Aorta (tissue), 5 donors: ENCODE results near the gene APOC3. TPM values are rescaled to one million over a fixed set of nuclear protein-coding genes. Genes with fewer than 3 reads are reported as not detected.
"Not testable (repeated sequence)": the region's sequence is repeated elsewhere in the genome, so short reads cannot be mapped to it uniquely, and the experiment has no call there.

Source experiments
- ATAC-seq: fragments of 200-7000 bp; cut with Tn5 transposase; one replicate; pipeline ENCODE4 v1.9.1; 2022; ENCODE audit warnings: moderate library complexity; ENCODE audit not compliant: low FRiP score
- DNase-seq, 2 donors: peaks; one replicate each; pipeline ENCODE4 v3.0.0-alpha.2; 2020
- H3K27ac ChIP-seq, 2 donors: one replicate each; pipeline ENCODE4 v1.5.1; 2013; ENCODE audit warnings: low read length in 2 of 2, mild to moderate bottlenecking in 2 of 2, moderate library complexity in 2 of 2, control low read depth in 1 of 2, inconsistent platforms in 1 of 2, low read depth in 1 of 2
- H3K27me3 ChIP-seq, 2 donors: one replicate each; pipeline ENCODE4 v1.6.1; 2013; ENCODE audit warnings: control low read depth in 1 of 2, low read length in 1 of 2, mild to moderate bottlenecking in 1 of 2, moderate library complexity in 1 of 2; ENCODE audit not compliant: insufficient read depth in 2 of 2, control insufficient read depth in 1 of 2
- H3K36me3 ChIP-seq, 2 donors: one replicate each; pipeline ENCODE4 v1.6.1; 2013; ENCODE audit warnings: control low read depth in 1 of 2, low read length in 1 of 2, mild to moderate bottlenecking in 1 of 2; ENCODE audit not compliant: insufficient read depth in 2 of 2, control insufficient read depth in 1 of 2
- H3K4me1 ChIP-seq, 2 donors: one replicate each; pipeline ENCODE4 v1.6.1; 2013; ENCODE audit warnings: low read length in 2 of 2, control low read depth in 1 of 2, mild to moderate bottlenecking in 1 of 2, moderate library complexity in 1 of 2; ENCODE audit not compliant: insufficient read depth in 2 of 2, control insufficient read depth in 1 of 2
- H3K4me3 ChIP-seq, 2 donors: one replicate each; pipeline ENCODE4 v1.5.1; 2013; ENCODE audit warnings: low read length in 2 of 2, control low read depth in 1 of 2, mild to moderate bottlenecking in 1 of 2
- H3K9me3 ChIP-seq: one replicate; pipeline ENCODE4 v1.6.1; 2013; ENCODE audit warnings: mild to moderate bottlenecking, low read length; ENCODE audit not compliant: control insufficient read depth
- WGBS, 2 donors: extraction: QIAGEN DNeasy Blood & Tissue Kit; methylation state at CpG; one replicate each; pipeline ENCODE4 v1.1.7; 2013; 5-methylcytosine and 5-hydroxymethylcytosine counted together
- intact Hi-C, 2 donors: fragments of 100-400 bp; cut with DNase I; formaldehyde crosslinking; loops; one replicate each; pipeline versions ENCODE4 v1.14.2 to v1.15.0; 2022
- polyA plus RNA-seq, 2 donors: library from polyadenylated mRNA; stranded (reverse); fragments of 200-250 nt; gene quantifications; one replicate each; pipeline ENCODE4 v1.2.3, GENCODE V29; 2013
- total RNA-seq, 2 donors: library from RNA; stranded (reverse); fragmentation: NEBNext Ultra II Directional; extraction: Animal tissue kit (Norgen Biotek cat#: 25700); gene quantifications; one replicate each; pipeline ENCODE4 v1.2.1, GENCODE V29; 2021
- donor health status: healthy with polysubstance abuse.
- donor health status: Bipolar disorder and iron deficiency.
- donor health status: DM: no; HTN: no; CAD: no.
- donor health status: DM: no; HTN: no; CAD: no.
- donor health status: DM: yes; HTN: yes; CAD: no.

Gene APOC3
- total and polyA plus RNA-seq, 4 donors, result 335 TPM; not detected in 3

DNA sequence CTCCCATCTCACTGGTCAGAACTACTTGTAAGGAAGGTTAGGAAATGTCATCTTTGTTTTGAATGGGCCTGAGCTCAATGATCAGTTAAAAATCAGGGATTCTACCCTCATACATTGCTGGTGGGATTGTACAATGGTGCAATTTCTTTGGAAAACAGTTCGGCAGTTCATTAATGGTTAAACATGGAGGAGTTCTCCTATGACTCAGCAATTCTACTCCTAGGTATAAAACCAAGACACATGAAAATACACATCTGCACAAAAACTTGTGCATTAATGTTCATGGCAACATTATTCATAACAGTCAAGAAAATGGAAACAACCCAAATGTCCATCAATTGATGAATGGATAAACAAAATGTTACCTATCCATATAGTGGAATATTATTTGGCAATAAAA, 33.2 kb upstream of the APOC3 start:
- no peaks in the 10 kb centered on the region for H3K27me3 ChIP-seq
- H3K36me3 ChIP-seq, result no peaks in the 10 kb centered on the region
- no peak overlapping the region for H3K4me3 ChIP-seq
- H3K27ac ChIP-seq, result no peak overlapping the region
- no peak for DNase-seq
- intact Hi-C loops, result loop anchor here in 1 of 2 donors (10.0 kb wide), 1 partner anchor 308 kb away; no protein-coding TSS in a partner anchor
- no peaks in the 10 kb centered on the region for H3K4me1 ChIP-seq
- WGBS, 2 donors, result 89 to 90% methylated on average over 1 of the region's 1 CpG
- ATAC-seq, result no peak
- no peaks in the 10 kb centered on the region for H3K9me3 ChIP-seq

DNA sequence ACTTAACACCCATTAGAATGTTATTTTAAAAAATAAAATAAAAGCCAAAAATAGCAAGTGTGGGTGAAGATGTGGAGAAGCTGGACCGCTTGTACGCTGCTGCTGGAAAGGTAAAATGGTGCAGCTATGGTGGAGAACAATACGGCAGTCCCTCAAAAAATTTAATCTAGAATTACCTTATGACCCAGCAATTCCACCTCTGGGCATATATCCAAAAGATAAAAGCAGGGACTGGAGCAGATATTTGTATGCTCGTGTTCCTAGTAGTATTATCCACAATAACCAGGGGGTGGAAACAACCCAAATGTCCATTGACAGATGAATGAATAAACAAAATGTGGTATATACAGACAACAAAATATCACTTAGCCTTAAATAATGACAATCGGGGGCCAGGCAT, 31.9 kb upstream of the APOC3 start:
- no peak for ATAC-seq
- intact Hi-C loops, result loop anchor here in 1 of 2 donors (10.0 kb wide), 1 partner anchor 307 kb away; no protein-coding TSS in a partner anchor
- H3K4me1 ChIP-seq, result no peaks in the 10 kb centered on the region
- no peak overlapping the region for H3K4me3 ChIP-seq
- H3K27me3 ChIP-seq, result no peaks in the 10 kb centered on the region
- no peaks in the 10 kb centered on the region for H3K36me3 ChIP-seq
- 32 to 40% methylated on average over 5 of the region's 5 CpGs for WGBS, 2 donors
- DNase-seq, result no peak
- H3K9me3 ChIP-seq, result no peaks in the 10 kb centered on the region
- H3K27ac ChIP-seq, result no peak overlapping the region

DNA sequence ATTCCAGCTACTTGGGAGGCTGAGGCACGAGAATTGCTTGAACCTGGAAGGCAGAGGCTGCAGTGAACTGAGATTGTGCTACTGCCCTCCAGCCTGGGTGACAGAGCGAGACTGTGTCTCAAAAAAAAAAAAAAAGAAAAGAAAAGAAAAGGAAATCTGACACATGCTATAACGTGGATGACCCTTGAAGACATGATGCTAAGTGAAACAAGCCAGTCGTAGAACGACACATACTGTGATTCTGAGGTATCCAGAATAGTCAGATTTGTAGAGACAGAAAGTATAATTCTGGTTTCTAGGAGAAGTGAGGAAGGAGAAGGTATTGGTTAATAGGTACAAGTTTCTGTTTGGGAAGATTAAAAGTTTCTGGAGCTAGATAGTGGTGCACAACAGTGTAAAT, 31.3 kb upstream of the APOC3 start:
- WGBS, 2 donors, result 81 to 87% methylated on average over 5 of the region's 5 CpGs
- H3K4me1 ChIP-seq, result no peaks in the 10 kb centered on the region
- intact Hi-C loops, result loop anchor here in 1 of 2 donors (10.0 kb wide), 1 partner anchor 306 kb away; no protein-coding TSS in a partner anchor
- no peak for ATAC-seq
- H3K27me3 ChIP-seq, result no peaks in the 10 kb centered on the region
- no peak overlapping the region for H3K27ac ChIP-seq
- no peak for DNase-seq
- no peaks in the 10 kb centered on the region for H3K9me3 ChIP-seq
- no peaks in the 10 kb centered on the region for H3K36me3 ChIP-seq
- no peak overlapping the region for H3K4me3 ChIP-seq

DNA sequence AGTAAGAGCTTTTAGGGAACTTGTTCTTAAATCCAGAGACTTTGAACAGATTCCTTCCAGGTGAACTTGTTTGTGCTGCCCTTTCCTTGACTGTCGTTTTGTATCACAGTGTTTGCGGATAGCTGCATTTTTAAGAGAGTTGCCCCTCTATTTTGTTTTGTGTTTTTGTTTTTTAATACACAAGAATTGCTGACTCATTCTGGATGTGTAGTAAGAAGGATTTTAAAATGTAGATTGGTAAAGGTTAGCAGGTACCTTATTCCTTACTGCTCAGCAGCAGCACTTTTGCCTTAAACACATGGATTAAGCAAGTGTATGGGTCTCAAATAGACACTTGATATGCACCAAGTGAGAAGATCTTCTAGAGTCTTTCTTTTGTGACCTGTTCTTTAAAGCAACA, 29.1 kb upstream of the APOC3 start:
- Histone ChIP-seq H3K9me3 (no peaks in the 10 kb centered on the region), H3K36me3 (no peaks in the 10 kb centered on the region), H3K4me1 (no peaks in the 10 kb centered on the region), H3K27me3 (no peaks in the 10 kb centered on the region), H3K4me3 (no peak overlapping the region), H3K27ac (no peak overlapping the region)
- DNase-seq (no peak), ATAC-seq (no peak)
- intact Hi-C loops, result no loop called here
- 93 to 95% methylated on average over 2 of the region's 2 CpGs for WGBS, 2 donors

DNA sequence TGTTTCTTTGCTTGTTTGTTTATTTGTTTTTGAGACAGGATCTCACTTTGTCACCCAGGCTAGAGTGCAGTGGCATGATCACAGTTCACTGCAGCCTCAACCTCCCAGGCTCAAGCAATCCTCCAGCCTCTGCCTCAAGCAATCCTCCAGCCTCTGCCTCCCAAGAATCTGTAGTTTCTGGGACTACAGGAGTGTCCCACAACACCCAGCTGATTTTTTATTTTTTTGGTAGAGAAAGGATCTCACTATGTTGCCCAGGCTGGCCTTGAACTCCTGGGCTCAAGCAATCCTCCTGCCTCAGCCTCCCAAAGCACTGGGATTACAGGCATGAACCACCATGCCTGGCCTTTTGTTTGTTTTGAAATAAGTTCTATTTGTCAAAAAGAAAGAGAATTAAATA, 28.0 kb upstream of the APOC3 start:
- intact Hi-C loops, H3K27me3 ChIP-seq, DNase-seq, H3K4me3 ChIP-seq, H3K9me3 ChIP-seq, ATAC-seq, H3K36me3 ChIP-seq, H3K4me1 ChIP-seq, H3K27ac ChIP-seq: not testable (repeated sequence)

DNA sequence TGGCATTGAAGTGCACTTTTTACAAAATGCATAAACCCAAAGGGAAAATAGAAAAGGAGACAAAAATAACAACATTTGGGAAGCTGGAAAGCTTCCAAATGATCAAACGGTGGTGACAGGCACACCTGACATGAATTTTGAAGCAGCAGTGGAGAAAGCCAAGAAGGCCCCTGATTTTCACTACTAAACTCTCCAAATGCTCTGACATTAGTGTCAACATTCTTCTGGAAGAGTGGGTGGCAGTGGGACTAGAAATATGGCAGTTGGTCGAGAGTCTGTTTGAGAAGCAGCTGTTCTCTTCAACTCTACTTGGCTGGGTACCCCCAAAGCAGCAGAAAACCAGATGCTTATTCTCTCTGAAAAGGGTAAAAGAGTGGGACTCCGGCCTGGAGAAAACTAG, 25.7 kb upstream of the APOC3 start:
- H3K27ac ChIP-seq, result no peak overlapping the region
- 46% methylated on average over 3 of the region's 3 CpGs for WGBS, 2 donors
- H3K27me3 ChIP-seq, result no peaks in the 10 kb centered on the region
- no peak overlapping the region for H3K4me3 ChIP-seq
- H3K4me1 ChIP-seq, result no peaks in the 10 kb centered on the region
- no peaks in the 10 kb centered on the region for H3K36me3 ChIP-seq
- no peak for DNase-seq
- intact Hi-C loops, result no loop called here
- H3K9me3 ChIP-seq, result no peaks in the 10 kb centered on the region
- no peak for ATAC-seq

DNA sequence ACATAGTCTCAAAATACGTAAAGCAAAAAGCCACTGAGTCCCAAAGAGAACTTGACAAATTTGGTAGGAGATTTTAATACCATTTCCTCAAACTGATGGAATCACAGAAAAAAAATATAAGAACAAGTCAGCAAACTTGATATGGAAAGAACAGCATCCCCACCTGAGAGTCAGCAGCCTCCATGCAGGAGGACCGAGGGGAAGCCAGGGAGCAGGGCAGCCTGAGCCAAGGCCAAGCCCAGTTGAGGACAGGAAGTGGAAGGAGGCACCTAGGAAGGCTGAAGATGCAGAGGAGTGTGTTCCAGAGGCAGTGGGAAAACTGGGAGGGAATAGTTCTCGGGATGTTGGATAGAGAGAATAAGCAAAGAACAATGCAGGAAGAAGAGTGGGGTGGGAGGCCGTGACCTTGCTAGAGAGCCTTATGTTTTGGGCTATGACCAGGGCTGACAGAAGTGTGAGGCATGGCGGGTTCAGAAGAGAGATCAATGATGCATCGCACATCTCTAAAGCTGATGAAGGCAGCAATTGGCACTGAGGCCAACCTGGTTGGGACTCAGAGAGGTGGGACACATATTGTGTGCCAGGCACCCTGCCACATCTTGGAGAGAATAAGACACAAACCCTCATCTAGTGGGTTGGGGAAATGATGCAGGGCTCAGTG, 22.0 kb upstream of the APOC3 start:
- Histone ChIP-seq H3K9me3 (no peaks in the 10 kb centered on the region), H3K4me1 (no peaks in the 10 kb centered on the region)

DNA sequence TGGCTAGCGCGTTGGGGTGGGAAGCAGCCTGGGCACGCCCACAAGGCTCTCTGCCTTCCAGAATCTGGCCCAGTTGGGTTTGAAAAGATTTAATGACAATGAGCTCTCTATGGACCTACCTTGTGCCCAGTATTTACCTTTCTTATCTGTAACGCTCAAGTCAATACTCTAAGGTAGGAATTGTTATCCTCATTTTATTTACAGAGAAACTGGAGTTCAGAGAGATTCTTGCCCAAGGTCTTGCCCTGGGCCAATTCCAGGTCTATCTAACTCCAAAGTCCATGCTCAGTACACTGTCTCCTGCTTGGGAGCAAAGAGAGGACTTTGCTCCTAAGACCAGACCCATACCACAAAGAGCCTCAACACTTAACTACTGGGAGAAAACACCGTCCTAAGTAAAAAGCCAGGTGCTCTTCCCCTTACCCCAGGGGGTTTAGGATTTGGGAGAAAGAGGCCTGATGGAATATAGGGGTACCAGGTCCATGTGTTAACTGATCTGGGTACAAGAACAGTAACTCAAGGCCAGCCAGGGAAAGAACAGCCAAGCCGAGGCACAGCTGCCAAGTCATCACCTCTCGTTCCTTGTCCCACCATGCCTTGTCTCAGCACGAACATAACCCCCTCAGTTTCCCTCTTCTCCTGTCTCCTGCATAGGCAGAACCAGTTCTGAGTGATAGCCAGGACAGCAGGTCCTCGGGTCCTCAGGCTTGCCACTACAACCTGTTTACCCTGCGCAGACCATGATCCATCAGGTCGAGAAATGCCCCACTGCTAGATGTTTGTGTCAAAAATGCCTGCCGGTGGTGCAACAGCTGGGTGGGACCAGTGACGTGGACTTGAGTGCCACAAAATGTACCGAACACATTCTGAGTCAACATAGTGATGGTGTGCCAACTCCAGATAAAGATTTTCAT, 21.2 kb upstream of the APOC3 start:
- 75 to 79% methylated on average over 14 of the region's 14 CpGs for WGBS, 2 donors
- Histone ChIP-seq H3K27me3 (no peaks in the 10 kb centered on the region), H3K4me1 (no peaks in the 10 kb centered on the region), H3K9me3 (peaks cover 2% of the 10 kb centered on the region), H3K36me3 (no peaks in the 10 kb centered on the region), H3K27ac (no peak overlapping the region), H3K4me3 (no peak overlapping the region)
- intact Hi-C loops, result no loop called here
- DNase-seq (no peak), ATAC-seq (no peak)

More for the DNA sequence above, 22.0 kb upstream of the APOC3 start:
- Histone ChIP-seq H3K4me3 (no peak overlapping the region), H3K27me3 (no peaks in the 10 kb centered on the region), H3K27ac (no peak overlapping the region), H3K36me3 (no peaks in the 10 kb centered on the region)
- no peak for DNase-seq
- ATAC-seq, result no peak
- intact Hi-C loops, result no loop called here
- WGBS, 2 donors, result 92 to 96% methylated on average over 6 of the region's 6 CpGs

DNA sequence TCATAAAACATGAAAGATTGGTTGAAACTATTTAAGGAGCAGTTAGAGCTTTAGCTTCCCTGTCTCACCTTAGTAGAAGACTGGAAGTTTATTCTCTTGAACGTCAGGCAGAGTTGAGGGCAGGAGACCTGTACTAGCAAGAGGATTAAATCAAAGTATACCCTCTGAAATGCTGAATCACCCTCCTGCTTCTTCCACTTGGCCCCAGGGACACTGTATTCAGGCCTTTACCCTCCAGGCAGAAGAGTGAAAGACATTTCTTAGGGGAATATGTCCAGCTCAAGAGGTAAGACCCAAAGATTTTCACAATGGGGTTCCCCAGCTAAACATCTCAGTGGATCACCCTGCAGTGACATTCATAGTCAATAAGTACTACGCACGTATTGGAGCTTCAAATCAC, 18.5 kb upstream of the APOC3 start:
- intact Hi-C loops, result no loop called here
- no peak overlapping the region for H3K4me3 ChIP-seq
- 75 to 77% methylated on average over 3 of the region's 3 CpGs for WGBS, 2 donors
- peaks cover 2% of the 10 kb centered on the region for H3K9me3 ChIP-seq
- no peak for ATAC-seq
- H3K4me1 ChIP-seq, result no peaks in the 10 kb centered on the region
- no peak for DNase-seq
- H3K36me3 ChIP-seq, result no peaks in the 10 kb centered on the region
- H3K27me3 ChIP-seq, result no peaks in the 10 kb centered on the region
- no peak overlapping the region for H3K27ac ChIP-seq
